GM19467 (cell line): ENCODE measurements around the gene KLF3.

Experiments
- ATAC-seq: cut with Tn5 transposase; IDR thresholded peaks from one replicate; pipeline ENCODE4 v1.9.1; 2021; ENCODE audit warnings: mild to moderate bottlenecking, moderate library complexity; ENCODE audit not compliant: unreplicated experiment

KLF3 gene

GRCh38 chr4:38694330-38694729 lies 30.3 kb downstream of the KLF3 start:
- no peak for ATAC-seq

- ATAC-seq: no peak
Observed at GRCh38 chr4:38695809-38696208, 31.8 kb downstream of the KLF3 start.

- ATAC-seq: no peak
Observed at GRCh38 chr4:38696697-38697096, 32.7 kb downstream of the KLF3 start.

GRCh38 chr4:38698176-38698575 lies 34.2 kb downstream of the KLF3 start:
- ATAC-seq: no peak

- no peak for ATAC-seq
Observed at GRCh38 chr4:38699112-38699511, 35.1 kb downstream of the KLF3 start.

GRCh38 chr4:38703635-38704034 lies 39.6 kb downstream of the KLF3 start:
- ATAC-seq: no peak

GRCh38 chr4:38704622-38705154 lies 40.7 kb downstream of the KLF3 start:
- ATAC-seq: no peak

- no peak for ATAC-seq
Observed at GRCh38 chr4:38706301-38706700, 42.3 kb downstream of the KLF3 start.

- ATAC-seq: no peak
Observed at GRCh38 chr4:38710053-38710452, 46.1 kb downstream of the KLF3 start.

- ATAC-seq: no peak
Observed at GRCh38 chr4:38711066-38711465, 47.1 kb downstream of the KLF3 start.

- ATAC-seq: no peak
Observed at GRCh38 chr4:38715050-38715449, 51.1 kb downstream of the KLF3 start.

- ATAC-seq: no peak
Observed at GRCh38 chr4:38716256-38716655, 52.3 kb downstream of the KLF3 start.

GRCh38 chr4:38717604-38718003 lies 53.6 kb downstream of the KLF3 start:
- no peak for ATAC-seq

GRCh38 chr4:38723114-38723513 lies 59.1 kb downstream of the KLF3 start:
- ATAC-seq: no peak

GRCh38 chr4:38723726-38724474 lies 59.9 kb downstream of the KLF3 start:
- ATAC-seq: no peak

- no peak for ATAC-seq
Observed at GRCh38 chr4:38724475-38724808, 60.4 kb downstream of the KLF3 start.

GRCh38 chr4:38728631-38729141 lies 64.7 kb downstream of the KLF3 start:
- no peak for ATAC-seq

GRCh38 chr4:38730493-38730829 lies 66.5 kb downstream of the KLF3 start:
- ATAC-seq: no peak

GRCh38 chr4:38730830-38731646 lies 67.0 kb downstream of the KLF3 start:
- peak; percentile 80 for ATAC-seq

- ATAC-seq: no peak
Observed at GRCh38 chr4:38733663-38734062, 69.7 kb downstream of the KLF3 start.

- ATAC-seq: no peak
Observed at GRCh38 chr4:38734446-38734845, 70.4 kb downstream of the KLF3 start.

- ATAC-seq: no peak
Observed at GRCh38 chr4:38734911-38735310, 70.9 kb downstream of the KLF3 start.
